ENCODE measurements around the gene A3GALT2.

Gene A3GALT2

GRCh38 chr1:33350611-33351280 lies 29.8 kb upstream of the A3GALT2 start:
- DNase-seq (ENCODE audit: low read depth in 2 of 2), result no peak

- peak; percentile 64 to 66 for DNase-seq (ENCODE audit: low read depth in 2 of 2)
Measured at GRCh38 chr1:33349778-33350610, 29.1 kb upstream of the A3GALT2 start.

DNA sequence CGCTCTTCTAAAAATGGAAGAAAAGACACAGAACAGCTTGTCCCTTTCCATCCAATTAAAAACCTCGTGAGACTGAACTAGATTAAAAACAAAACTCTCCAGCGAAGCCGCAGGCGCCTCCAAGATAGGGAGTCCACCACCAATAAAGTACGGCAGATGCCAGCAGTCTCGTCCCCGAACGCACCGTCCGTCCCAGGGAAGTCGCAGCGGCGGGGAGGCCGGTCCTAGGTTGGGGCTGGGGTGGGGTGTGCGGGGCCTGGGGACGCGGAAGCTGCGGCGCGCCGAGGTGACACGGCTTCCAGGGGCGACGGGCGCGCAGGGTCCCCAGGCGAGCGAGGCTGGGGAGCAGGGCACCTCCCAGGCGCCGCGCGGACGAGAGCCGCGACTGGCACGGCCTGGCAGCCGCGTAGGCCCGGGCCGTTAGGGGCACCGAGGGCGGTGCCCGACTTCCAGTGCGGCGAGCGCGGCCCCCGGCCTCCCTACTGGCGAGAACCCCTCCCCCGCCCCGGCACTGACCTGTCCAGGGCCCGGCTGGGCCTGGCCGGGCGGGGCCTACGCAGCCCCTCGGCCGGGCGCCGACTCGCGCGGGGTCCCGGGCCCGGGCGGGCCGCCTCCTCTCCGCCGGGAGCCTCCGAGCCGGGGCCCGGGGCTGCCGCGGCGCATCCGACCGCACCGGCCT lies 28.3 kb upstream of the A3GALT2 start:
- DNase-seq (ENCODE audit: low read depth in 2 of 2), result peak; percentile 13 to 15

- no peak for DNase-seq (ENCODE audit: low read depth in 2 of 2)
Measured at GRCh38 chr1:33348676-33349080, 27.8 kb upstream of the A3GALT2 start.

GRCh38 chr1:33348194-33348593 lies 27.3 kb upstream of the A3GALT2 start:
- DNase-seq (ENCODE audit: low read depth in 2 of 2), result no peak

- no peak for DNase-seq (ENCODE audit: low read depth in 2 of 2)
Measured at GRCh38 chr1:33347650-33347992, 26.7 kb upstream of the A3GALT2 start.

DNA sequence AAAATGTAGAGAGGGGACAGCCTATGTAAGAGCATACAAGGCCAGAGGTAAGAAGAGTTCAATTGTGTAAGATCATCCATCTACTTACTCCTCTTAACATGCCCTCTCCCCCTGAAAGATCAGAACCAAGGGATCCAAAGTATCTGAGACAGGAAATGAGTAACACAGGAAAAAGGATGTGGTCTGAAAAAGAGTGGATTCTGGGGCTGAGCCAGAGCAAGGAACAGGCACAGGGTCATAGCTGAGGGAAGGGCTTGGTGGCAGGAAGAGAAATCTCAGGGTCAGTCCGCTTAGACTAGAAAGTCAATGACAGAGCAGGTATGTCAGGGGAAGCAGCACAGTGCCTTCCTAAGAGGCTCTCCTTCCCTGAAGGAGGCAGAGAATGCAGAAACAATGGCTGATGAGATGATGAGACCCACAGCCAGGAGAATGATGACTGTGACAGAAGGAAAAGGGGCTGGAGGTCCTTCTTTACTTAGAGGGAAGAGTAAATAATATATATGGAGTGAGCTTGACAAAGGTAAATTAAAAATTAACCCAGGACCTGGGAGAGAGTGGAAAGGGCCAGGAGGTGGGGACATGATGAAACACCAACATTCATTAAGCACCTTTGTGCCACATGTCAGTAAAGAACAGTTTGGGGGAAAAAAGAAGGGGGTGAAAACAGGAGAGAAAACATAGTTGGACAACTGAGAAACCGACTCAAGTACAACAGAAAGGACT lies 26.2 kb upstream of the A3GALT2 start:
- DNase-seq (ENCODE audit: low read depth in 2 of 2), result no peak

- DNase-seq (ENCODE audit: low read depth in 2 of 2), result no peak
Measured at GRCh38 chr1:33346533-33346926, 25.6 kb upstream of the A3GALT2 start.

GRCh38 chr1:33344896-33345560 lies 24.1 kb upstream of the A3GALT2 start:
- no peak for DNase-seq (ENCODE audit: low read depth in 2 of 2)

GRCh38 chr1:33343539-33343938 lies 22.6 kb upstream of the A3GALT2 start:
- no peak for DNase-seq (ENCODE audit: low read depth in 2 of 2)

GRCh38 chr1:33342041-33342723 lies 21.3 kb upstream of the A3GALT2 start:
- DNase-seq (ENCODE audit: low read depth in 2 of 2), result no peak

GRCh38 chr1:33341190-33341589 lies 20.3 kb upstream of the A3GALT2 start:
- DNase-seq (ENCODE audit: low read depth in 2 of 2), result no peak

DNA sequence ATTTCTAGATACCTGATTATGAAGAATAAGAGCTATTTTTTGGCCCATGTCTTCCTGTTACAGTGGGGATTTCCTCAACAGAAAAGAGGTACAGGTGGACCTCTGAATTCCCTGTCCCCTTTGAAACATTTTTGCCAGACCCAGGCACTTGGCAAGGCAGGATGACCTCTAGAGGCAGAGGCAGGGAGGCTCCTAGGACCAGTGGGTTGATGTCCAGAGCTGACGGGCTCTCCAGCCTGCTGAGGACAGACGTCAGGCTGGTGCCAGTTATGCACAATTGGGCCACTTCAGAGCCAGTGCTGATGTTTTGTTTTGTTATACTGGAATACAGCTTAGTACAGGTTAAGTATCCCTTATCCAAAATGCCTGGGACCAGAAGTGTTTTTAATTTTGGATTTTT lies 18.5 kb upstream of the A3GALT2 start:
- DNase-seq (ENCODE audit: low read depth in 2 of 2), result no peak

- no peak for DNase-seq (ENCODE audit: low read depth in 2 of 2)
Measured at GRCh38 chr1:33338440-33339211, 17.7 kb upstream of the A3GALT2 start.

DNA sequence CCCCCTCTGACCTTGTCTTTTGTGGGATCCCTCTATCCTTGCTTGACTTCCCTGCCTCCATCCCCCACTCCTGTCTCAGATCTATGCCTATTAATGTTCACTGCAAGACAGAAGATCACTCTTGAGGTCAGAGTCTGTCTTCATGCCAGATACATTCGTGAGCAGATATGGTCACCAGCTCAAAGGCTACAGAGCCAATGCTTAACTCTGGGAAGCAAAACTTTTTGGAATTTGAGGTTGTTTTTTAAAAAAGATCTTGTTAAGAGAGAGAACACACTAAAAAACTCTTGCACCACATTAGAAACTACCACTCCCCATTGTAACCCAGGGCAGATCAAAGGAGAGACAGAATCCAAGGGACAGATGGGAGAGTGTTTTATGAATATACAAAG lies 17.1 kb upstream of the A3GALT2 start:
- no peak for DNase-seq (ENCODE audit: low read depth in 2 of 2)

GRCh38 chr1:33337441-33337840 lies 16.5 kb upstream of the A3GALT2 start:
- DNase-seq (ENCODE audit: low read depth in 2 of 2), result no peak

DNA sequence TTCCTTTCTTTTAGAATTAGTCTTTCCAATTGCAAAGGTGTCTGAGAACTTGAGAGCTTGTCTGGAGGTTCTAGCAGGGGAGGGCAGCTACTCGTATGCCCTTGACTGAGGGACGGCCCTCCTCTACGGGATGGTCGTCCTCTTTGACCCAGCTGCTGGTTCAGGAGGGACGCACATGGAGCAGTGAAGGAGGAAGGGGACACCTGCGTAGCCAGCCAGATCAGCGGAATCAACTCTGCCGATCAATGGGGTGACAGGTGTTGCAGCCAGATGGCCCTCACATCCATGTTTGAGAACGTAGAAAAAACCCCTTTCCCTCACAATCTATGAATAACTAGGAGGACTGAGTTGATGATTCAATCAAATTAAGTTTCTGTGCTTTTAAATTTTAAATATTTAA lies 15.7 kb upstream of the A3GALT2 start:
- no peak for DNase-seq (ENCODE audit: low read depth in 2 of 2)

GRCh38 chr1:33335020-33335419 lies 14.1 kb upstream of the A3GALT2 start:
- DNase-seq (ENCODE audit: low read depth in 2 of 2), result no peak

DNA sequence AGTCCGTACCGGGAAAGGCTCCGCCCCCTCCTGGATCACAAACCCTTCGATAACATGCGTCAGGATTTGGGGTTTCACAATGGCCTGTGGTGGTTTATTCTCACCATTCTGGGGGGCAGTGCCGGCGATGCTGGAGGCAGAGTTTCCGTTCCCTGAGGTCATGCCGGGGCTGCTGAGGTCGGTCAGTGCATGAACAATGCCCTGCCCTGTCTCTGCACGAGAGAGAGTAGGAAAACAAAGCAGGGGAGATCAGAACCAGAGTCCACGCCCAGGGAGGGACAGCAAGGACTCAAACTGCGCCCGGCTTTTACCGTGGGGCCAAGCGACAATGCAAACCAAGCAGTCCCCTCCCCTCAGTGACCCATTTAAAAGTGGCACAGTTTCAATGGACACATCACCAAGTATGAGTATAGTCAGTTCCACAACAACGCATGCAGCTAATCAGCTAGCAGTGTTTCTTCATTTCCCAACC lies 13.2 kb upstream of the A3GALT2 start:
- DNase-seq (ENCODE audit: low read depth in 2 of 2), result no peak

GRCh38 chr1:33332881-33333280 lies 12.0 kb upstream of the A3GALT2 start:
- DNase-seq (ENCODE audit: low read depth in 2 of 2), result no peak

Data from stimulated activated CD8-positive, alpha-beta memory T cell treated with anti-CD3 and anti-CD28 coated beads, Interleukin-2, amount 100 ng/mL, for 1 hour (primary cell).